CD4-positive, alpha-beta T cell treated with Interleukin-17A for 4 hours (primary cell): ENCODE data around the gene ACSL1.

Experiments
- DNase-seq: peaks from one replicate; pipeline ENCODE4 v3.0.0-alpha.2; 2020; ENCODE audit warnings: mixed read lengths

Gene ACSL1

DNA sequence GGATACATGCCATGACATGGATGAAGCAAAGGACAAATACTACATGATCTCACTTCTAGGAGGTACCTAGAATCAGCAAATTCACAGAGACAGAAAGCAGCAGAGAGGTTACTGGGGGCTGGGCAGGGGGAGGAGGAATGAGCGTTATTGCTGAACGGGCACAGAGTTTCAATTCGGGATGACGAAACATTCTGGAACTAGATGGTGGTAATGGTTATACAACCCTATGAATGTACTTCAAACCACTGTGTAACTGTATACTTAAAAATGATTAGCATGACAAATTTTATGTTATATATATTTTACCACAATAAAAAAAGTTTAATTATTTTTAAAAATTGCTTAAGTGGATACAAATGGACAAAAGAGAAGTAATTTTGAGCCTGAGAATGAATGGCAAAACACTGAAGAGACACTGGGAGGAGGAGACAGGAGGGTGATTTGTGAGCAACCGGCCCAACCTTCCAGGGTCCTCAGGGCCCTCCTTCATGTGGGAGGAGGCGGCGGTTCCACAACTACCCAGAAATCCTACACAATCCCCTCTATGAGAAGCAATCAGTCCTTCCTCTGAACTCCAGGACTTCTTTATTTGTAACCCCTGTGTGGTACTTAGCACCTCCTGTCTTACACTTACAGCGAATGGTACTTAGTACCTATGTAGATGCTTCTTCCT, 14.1 kb downstream of the ACSL1 start:
- DNase-seq, result no peak

DNA sequence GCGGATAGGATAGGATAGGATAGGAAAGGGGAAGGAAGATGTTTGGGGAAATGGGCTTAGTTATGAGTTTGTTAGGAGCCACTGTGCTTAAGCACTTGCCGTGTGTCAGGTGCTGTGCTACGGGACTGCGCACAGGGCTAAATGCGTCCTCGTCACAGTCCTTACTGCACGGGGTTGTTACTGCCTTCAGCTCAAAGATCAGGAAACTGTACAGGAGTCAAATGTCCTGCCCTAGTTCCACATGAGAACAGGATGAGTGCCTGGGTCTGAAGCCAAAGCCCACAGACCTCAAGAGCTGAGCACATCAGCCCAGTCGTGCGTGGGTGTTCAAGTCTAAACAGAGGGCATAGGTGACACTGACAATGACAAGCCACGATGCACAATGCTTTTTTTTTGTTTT, 15.0 kb downstream of the ACSL1 start:
- DNase-seq, result no peak

DNA sequence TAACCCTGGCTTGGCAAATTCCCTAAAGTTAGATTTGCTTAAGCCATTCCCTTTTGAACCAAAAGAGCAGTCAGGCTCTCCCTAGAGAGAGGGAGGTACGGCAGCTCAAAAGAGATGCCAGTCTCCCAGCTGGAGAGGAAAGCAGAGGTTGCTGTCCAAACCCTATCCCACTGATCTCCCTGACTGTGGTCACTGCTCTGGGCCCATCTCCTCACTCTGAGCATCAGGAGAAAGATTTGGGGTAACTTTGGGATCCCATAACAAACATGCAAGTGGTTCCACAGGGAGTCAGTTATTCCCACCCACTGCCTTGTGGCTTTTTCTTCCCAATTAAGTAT, 17.1 kb downstream of the ACSL1 start:
- DNase-seq, result no peak

DNA sequence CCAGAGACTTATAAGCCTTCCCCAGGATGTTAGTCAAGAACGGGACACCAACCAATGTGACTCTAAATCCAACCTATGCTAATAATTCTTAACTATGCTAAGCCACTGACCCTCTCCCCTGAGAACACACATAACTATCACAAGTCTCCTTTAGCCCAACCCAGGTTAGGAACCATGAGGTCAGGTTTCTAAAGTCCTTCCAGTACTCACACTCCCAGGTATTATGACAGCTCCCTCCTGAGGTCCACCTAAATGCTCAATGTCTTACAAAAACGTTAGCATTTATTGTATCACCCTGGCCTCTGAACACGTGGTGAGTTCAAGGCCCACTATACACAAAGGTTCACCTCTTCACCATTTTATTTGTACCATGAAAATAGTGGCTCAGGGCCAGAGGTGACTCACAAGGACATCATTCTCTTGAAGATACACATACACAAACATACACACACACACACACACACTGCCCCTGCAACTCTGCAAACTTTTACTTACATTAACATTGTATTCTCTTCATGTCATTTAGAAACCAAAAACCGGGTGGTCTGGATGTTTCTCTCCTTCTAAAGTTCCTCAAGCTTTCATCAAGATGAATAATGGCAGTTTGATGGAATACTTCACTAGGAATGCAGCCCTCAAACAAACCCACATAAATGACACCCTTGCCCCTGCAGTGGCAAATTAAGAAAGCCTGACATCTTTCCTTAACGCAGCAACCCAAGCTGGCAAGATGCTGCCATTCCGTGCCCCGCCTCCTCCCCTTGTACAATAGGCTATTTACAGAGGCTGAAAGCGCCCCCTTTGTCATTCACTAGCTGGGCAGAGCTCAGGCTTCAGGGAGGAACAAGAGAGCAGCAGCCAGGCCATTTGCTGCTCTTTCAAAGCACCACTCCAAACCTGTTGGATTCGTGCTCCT, 17.7 kb downstream of the ACSL1 start:
- no peak for DNase-seq

DNA sequence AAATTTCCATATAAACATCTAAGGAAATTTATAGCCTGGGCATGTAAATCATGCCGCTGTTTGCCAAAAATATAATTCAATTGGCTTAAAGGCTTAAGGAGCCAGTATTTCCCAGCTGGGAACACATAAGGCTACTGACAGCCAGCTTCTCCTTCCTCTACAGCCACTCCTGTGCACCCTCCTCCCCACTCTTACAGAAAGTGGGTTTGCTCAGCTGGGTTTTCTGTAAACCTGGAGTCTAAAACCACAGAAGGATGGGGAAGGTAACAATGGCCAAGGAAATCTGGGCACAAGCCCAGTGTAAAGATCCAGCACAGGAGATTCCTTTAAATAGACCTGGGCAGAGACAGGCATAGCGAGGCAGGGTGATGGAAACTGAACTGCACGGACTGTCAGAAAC, 18.5 kb downstream of the ACSL1 start:
- no peak for DNase-seq

DNA sequence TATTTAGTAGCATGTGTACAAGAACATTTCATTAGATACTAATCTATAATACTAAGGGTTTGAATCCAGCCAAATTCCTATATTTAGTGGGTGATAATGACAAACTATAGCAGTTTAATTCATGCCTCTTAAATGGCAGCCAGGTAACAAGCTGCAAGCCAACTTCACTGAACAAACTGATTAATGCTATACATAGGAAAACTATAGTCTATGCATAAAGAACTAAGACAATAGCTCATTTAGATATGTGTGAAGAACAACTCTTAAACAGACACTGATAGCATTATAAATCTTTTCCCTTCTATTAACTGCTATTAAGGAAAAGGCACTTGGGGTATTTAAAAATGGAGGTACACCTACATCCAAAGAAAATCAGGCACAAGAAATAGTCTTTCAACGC, 19.1 kb downstream of the ACSL1 start:
- no peak for DNase-seq

DNA sequence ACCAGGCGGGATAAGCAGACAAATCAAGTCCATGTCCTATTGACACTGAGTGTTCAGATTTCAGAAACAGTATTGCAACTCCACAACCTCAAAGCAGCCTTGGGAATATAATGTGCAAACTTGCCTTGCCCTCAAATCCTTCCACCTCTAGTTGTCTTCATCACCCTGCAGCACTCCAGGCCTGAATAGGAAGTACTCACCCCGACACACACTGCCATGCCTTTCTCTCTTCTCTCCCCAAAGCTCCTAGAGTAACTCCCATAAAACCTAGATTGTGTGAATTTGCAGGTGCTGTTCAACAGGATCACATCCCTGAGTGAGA, 19.6 kb downstream of the ACSL1 start:
- DNase-seq, result no peak

DNA sequence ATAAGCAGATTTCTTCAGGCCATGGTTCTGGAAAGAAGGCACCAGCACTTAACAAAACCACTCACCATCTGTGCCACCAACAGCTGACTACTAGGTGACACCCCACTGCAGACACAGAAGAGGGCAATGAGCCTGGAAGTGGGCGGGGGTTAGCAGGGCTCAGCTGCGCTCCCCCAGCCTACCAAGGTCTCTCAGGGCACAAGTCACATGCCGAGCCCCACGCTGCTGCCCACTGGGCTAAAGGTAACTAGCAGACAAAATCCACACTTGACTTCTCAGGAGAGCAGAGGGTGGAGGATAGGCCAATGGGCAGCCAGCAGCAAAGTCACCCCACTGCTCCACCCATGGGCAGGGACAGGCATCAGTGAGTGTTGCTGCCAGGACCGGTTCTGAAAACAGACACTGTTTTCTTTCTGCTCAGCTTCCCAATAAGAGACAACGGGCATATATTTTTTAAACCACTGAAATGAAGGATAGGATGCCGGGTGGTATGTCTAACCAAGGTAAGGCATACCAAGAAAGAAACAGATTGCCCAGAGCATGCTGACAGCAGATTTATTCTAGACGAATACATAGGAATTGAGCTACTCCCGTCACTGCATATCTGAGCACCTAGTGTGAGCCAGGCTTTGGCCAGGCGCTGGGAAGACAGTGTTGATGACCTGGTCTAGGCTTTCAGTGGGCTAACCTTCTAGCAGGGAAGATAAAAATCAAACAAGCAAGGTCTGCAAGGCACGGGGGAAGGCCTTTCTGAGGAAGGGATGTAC, 20.1 kb downstream of the ACSL1 start:
- DNase-seq, result no peak

DNA sequence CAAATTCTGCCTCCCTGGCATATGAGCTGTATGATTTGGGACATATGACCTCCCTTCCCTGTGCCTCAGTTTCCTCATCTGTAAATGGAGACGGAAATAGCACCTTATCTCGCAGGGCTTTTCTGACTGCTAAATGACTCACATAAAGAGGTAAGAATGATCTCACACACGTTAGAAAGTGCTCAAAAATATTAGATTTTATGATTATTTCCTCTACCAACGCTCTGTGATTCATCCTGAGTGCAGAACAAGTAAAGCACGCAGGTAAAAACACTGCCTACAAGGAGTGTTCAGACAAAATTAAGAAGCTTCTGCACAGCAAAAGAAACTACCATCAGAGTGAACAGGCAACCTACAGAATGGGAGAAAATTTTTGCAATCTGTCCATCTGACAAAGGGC, 21.1 kb downstream of the ACSL1 start:
- no peak for DNase-seq

DNA sequence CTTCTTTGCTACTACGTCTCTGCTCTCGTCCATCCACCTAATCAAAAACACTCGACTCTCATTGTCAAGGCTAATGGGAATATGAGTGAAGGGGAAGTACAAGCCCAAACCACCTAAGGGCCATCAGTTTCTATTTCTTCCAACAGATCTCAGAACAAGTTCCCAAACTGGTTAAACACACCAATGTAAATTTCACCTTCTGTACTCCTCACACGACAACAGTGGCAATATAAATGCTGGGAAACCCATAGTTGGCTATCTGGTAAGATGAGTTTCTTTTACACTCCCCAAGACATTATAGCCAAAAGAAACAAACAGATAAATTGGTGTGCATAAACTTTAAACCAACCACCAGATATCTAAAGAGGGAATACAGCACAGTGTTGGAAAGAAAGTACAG, 21.9 kb downstream of the ACSL1 start:
- no peak for DNase-seq

DNA sequence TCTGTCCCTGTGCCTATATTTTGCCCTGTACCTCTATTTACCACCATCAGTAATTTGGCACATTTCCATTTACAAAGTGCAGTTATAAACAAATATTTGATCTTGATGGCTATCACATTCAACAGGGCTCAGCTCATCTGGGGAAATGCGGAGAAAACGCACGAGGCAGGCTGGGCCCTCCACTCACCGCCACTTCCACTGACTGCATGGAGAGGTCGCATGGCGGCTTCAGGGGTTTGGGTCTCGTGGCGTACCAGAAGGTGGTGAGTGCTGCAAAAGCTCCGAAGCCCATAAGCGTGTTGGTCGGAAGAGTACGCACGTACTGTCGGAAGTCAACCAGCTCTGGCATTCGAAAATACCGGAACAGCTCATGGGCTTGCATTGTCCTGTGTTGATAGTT, 22.6 kb downstream of the ACSL1 start:
- no peak for DNase-seq

DNA sequence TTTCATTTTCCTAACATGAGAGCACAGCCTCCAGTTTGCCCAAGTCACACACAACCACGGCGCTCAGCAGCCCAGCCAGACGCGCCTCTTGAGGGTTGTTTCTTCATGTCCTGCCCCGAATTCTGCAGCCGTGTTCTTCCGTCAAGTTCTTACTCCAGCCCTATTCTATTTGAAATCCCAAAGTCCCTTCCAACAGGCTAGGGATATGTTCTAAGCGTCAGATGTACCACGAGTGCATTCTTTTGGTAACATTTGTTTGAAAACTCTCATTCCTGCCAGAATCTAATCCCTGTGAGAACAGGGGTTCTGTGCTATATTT, 23.1 kb downstream of the ACSL1 start:
- no peak for DNase-seq

DNA sequence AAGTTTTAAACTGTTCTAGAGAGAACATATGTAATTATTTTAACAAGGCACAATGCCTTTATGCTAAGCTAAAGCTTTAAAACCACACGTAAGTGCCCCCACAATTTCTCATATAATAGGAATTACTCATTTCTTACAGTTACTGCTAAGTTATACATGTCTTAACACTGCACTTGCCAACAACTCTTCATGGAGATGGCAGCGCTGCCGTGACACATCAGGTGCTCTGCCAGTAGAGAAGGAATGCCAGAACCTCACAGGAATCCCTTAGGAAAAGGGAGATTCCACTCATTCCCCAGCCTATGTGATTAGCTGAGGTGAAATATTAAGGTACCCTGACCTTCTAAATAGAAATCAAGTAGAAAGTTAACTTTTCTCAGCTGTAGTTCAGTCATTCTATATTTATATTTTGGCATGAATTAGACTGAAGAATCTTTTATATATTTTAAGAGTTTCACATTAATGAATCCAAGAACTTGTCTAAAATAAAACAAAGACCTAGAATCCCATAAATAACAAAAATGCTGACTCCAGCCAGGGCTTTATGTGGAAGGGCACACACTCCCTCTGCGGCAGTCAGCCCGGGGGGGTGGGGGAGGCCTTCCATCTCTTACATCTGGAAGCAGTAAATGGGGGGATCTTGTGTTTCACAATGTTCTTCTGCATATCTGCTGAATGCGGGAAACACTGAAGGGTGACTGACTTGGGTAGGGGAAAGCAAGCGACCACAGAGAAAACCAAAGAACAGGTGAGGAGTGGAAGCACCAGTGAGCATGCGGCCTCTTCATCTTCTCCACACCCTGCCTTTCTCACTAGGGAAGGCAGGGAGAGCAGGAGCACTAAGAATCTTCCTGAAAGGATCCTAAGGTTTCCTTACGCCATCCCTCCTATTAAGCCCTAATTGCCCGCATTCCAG, 23.7 kb downstream of the ACSL1 start:
- DNase-seq, result no peak

DNA sequence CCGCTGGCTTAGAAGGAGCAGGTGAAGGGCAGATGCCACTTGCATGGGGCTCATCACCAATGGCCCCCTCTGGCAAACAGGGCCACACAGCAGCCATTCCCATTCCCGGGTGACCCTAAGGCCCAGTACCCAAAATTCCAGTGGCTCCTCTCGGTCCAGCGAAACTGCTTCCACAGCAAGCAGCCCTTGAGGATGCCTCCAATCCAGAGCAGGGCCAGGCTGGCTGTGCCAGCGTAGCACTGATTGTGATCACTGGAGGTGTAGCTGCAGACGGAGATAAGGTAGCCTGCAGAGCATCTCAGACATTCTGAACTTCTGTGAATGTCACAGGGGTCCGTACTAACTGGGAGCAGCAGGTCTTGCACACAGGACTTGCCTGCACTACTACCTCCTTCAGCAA, 27.3 kb downstream of the ACSL1 start:
- no peak for DNase-seq

DNA sequence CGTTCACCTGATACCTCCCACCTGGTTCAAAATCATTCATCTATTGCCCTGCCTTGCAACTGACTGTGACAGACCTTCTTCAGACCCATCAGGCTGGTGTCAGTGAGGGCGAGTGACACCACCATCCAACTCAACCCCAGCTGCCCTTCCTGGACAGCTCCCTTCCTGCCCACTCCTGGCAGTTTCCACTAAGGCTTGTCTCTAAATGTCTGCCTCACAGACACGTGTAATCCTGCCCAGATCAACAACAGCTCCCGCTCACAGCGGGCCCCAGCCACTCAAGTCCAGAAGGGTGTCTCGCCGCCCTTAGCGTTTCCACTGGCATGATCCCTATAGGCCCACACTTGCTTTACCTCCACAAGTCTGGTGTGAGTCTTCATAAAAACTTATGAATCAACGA, 28.9 kb downstream of the ACSL1 start:
- no peak for DNase-seq

DNA sequence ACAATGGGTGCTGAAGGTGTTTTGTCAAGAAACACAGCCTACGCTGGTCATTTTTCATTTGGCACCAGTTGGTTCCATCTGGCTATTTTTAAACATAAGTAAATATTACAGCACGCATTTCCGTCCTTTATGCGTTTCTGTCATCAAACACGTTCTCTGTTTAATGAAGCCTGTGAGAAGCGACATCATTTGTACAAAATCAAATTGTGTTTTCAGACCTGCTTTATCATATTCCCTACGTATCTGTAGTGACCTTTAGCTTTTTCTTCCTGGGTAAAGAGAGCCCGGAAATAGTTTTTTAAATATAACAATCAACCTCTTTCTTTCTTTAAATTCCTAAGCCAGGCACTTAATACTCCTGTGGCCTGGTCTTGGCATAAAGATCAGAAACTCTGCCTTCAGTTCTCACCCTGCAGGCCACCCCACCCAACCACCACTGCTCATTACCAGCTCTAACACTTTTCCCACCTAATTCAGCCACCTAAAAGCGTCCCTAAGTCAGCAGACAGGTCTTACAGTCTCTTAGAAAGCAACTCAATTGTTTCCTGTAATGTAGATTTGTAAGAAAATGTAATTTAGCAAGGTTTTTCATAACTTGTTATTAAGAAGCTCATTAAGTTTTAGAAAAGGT, 30.4 kb downstream of the ACSL1 start:
- no peak for DNase-seq

DNA sequence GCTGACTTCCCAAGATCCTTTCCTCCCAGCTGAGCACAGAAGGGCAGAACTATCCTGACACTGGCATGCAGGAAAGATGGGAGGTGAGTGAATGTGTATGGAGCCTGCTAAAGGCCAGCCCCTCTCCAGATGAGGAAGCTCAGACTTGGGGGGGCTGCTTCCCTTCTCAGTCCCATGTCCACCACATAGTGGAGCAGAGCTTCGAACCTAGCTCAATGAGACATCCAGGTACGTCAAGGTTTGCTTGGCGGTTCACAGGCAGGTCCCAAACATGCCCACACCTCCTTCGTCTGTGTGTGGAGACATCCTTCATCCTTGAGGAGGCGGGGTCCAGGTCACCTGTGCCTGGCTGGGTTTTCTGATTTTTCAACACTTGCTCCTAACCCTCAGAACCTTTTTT, 31.3 kb downstream of the ACSL1 start:
- DNase-seq, result no peak

DNA sequence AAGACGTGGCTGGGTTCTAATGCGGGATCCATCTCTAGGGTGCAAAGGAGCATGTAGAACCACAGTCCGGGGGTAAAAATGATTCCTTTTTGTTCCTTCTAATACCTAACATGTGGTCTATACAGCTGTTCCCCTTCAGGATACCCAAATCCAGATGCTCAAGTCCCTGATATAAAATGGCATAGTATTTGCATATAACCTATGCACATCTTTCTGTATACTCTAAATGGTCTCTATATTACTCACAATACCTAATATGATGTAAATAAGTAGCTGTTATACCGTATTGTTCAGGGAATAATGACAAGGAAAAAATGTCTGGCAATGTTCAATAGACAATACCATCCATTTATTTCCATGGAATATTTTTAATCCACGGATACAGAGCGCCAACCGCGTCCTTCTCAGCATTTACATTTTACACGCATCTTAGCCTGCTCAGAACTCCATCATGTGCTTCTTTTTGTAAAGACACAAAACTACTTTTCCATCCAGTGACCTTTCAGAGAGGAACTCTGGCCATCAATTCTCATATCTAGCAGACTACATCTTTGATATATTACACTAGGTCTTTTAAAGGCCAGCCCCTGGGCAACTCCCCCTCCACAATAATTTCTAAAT, 31.9 kb downstream of the ACSL1 start:
- no peak for DNase-seq

DNA sequence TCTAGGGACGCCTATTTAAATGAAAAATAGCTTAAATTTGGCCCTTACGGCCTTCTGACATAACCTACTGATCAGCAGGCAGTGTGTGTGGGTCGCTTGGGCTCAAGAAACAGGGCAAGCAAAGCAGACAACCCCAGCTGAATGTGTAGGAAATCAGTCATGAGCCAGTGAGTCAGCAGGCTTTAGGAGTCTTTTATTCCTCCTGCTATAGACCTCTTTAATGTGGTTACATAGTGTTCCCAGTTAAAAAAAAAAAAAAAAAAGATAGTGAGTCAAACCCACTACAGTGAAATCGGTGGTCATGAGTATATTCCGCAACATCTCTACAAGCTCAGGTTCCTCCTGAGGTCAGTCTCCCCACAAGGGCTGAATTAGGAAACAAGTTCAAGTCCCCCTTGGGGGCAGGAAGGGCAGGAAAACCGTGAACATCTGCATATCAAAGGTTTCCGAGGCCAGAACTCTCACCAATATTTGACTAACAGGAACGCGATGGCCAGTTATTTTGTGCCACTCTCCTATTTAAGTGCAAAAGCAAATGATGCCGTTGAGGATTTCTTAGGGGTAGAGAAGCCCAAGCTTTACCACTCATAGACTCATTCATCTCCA, 32.7 kb downstream of the ACSL1 start:
- DNase-seq, result peak; percentile 64

DNA sequence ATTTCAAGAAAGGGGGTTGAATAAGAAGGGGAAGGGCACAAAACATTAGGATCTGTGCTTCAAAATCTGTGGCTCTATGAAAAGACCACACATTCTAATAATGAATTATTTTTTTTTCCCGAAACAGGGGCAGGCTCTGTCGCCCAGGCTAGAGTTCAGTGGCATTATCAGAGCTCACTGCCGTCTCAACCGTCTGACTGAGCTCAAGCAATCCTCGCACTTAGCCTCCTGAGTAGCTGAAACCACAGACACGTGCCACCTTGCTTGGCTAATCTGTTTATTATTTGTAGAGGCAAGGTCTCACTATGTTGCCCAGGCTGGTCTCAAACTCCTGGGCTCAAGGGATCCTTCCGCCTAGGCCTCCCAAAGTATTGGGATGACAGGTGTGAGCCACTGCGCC, 33.4 kb downstream of the ACSL1 start:
- DNase-seq, result no peak

DNA sequence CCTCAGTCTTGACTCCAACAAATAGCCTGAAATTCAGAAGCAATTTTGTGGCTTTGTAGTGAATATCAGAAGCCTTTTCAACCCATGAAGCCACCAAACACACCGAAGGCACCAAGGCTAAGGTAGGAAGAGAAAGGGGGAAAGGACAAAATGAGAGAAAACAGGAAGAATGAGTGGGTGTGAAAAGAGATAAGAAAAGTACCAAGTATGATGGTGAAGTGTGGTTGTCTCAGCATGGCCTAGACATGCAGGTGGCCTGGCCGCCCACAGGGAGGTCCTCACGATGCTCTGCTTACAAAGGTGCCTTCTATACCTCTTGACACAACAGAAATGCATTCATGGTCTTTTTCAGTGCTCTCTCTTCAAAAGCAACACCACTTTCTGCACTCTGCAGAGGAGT, 34.9 kb downstream of the ACSL1 start:
- no peak for DNase-seq
